ENCODE data around the gene SCD5.

The SCD5 gene

GRCh38 chr4:82691431-82691830 lies 107.2 kb downstream of the SCD5 start:
- DNase-seq (ENCODE audit: low spot score) = no peak

GRCh38 chr4:82688091-82688795 lies 110.4 kb downstream of the SCD5 start:
- DNase-seq (ENCODE audit: low spot score) = no peak

GRCh38 chr4:82687531-82687930 lies 111.1 kb downstream of the SCD5 start:
- DNase-seq (ENCODE audit: low spot score) = no peak

GRCh38 chr4:82681754-82682153 lies 116.8 kb downstream of the SCD5 start:
- peak; percentile 29 for DNase-seq (ENCODE audit: low spot score)

- no peak for DNase-seq (ENCODE audit: low spot score)
Observed at GRCh38 chr4:82680834-82681233, 117.8 kb downstream of the SCD5 start.

GRCh38 chr4:82679531-82679930 lies 119.1 kb downstream of the SCD5 start:
- no peak for DNase-seq (ENCODE audit: low spot score)

GRCh38 chr4:82678051-82678450 lies 120.5 kb downstream of the SCD5 start:
- DNase-seq (ENCODE audit: low spot score) = no peak

- DNase-seq (ENCODE audit: low spot score) = no peak
Observed at GRCh38 chr4:82677327-82677726, 121.3 kb downstream of the SCD5 start.

GRCh38 chr4:82667761-82668480 lies 130.7 kb downstream of the SCD5 start:
- DNase-seq (ENCODE audit: low spot score) = no peak

GRCh38 chr4:82666970-82667665 lies 131.5 kb downstream of the SCD5 start:
- DNase-seq (ENCODE audit: low spot score) = no peak

GRCh38 chr4:82661181-82661992 lies 137.2 kb downstream of the SCD5 start:
- no peak for DNase-seq (ENCODE audit: low spot score)

GRCh38 chr4:82652062-82652461 lies 146.5 kb downstream of the SCD5 start:
- no peak for DNase-seq (ENCODE audit: low spot score)

- DNase-seq (ENCODE audit: low spot score) = no peak
Observed at GRCh38 chr4:82650868-82651267, 147.7 kb downstream of the SCD5 start.

GRCh38 chr4:82648356-82648755 lies 150.2 kb downstream of the SCD5 start:
- no peak for DNase-seq (ENCODE audit: low spot score)

GRCh38 chr4:82645936-82646565 lies 152.5 kb downstream of the SCD5 start:
- no peak for DNase-seq (ENCODE audit: low spot score)

- DNase-seq (ENCODE audit: low spot score) = no peak
Observed at GRCh38 chr4:82644734-82645126, 153.9 kb downstream of the SCD5 start.

- no peak for DNase-seq (ENCODE audit: low spot score)
Observed at GRCh38 chr4:82643994-82644733, 154.4 kb downstream of the SCD5 start.

GRCh38 chr4:82642331-82642730 lies 156.3 kb downstream of the SCD5 start:
- DNase-seq (ENCODE audit: low spot score) = no peak

- no peak for DNase-seq (ENCODE audit: low spot score)
Observed at GRCh38 chr4:82640540-82640939, 158.1 kb downstream of the SCD5 start.

GRCh38 chr4:82639971-82640370 lies 158.6 kb downstream of the SCD5 start:
- peak; percentile 41 for DNase-seq (ENCODE audit: low spot score)

GRCh38 chr4:82638479-82638878 lies 160.1 kb downstream of the SCD5 start:
- DNase-seq (ENCODE audit: low spot score) = no peak

Data from Ammon's horn (tissue), 1 donor.